HepG2 (cell line): ENCODE measurements around the gene PMS1. TPM values are rescaled to one million over a fixed set of nuclear protein-coding genes. Genes with fewer than 3 reads are reported as not detected.
A peak's percentile ranks its signal among the peaks of the same experiment; 100 is the strongest.

Source experiments
- ELF1 ChIP-seq: sonication (generic); formaldehyde crosslinking; IDR thresholded peaks from 2 replicates; pipeline ENCODE4 v1.4.0; 2020; ENCODE audit warnings: missing genetic modification reagents
- GMEB1 ChIP-seq: sonication (generic); formaldehyde crosslinking; IDR thresholded peaks from 2 replicates; pipeline ENCODE4 v1.5.1; 2020; ENCODE audit warnings: missing genetic modification reagents, mild to moderate bottlenecking, borderline replicate concordance
- HDAC2 ChIP-seq: sonication (generic); formaldehyde crosslinking; IDR thresholded peaks from 2 replicates; pipeline ENCODE4 v1.4.0; 2020; ENCODE audit warnings: missing genetic modification reagents
- KMT2B ChIP-seq: IDR thresholded peaks from 2 replicates; pipeline ENCODE4 v1.6.1; 2016; ENCODE audit warnings: missing genetic modification reagents, missing compliant biosample characterization
- MATR3 ChIP-seq: sonication (generic); formaldehyde crosslinking; IDR thresholded peaks from 2 replicates; pipeline ENCODE4 v1.4.0; 2020; ENCODE audit warnings: missing genetic modification reagents
- REPIN1 ChIP-seq: sonication (generic); formaldehyde crosslinking; IDR thresholded peaks from 2 replicates; pipeline ENCODE4 v1.8.0; 2022; ENCODE audit warnings: missing genetic modification reagents, low read depth, mild to moderate bottlenecking, borderline replicate concordance
- SKI ChIP-seq: fragments of 450-650 bp; IDR thresholded peaks from one replicate; pipeline ENCODE4 v1.6.1; 2018; ENCODE audit warnings: mild to moderate bottlenecking; ENCODE audit not compliant: partially characterized antibody
- SNAPC2 ChIP-seq: sonication (generic); formaldehyde crosslinking; IDR thresholded peaks from 2 replicates; pipeline ENCODE4 v1.8.1; 2022; ENCODE audit warnings: mild to moderate bottlenecking, missing genetic modification reagents
- TBP ChIP-seq: sonication (generic); formaldehyde crosslinking; IDR thresholded peaks from 2 replicates; pipeline ENCODE4 v1.5.0; 2020; ENCODE audit warnings: missing genetic modification reagents
- ZC3H4 ChIP-seq: sonication (generic); formaldehyde crosslinking; IDR thresholded peaks from 2 replicates; pipeline ENCODE4 v1.4.0; 2020; ENCODE audit warnings: missing genetic modification reagents, borderline replicate concordance
- ZMYM4 ChIP-seq: sonication (generic); formaldehyde crosslinking; IDR thresholded peaks from 2 replicates; pipeline ENCODE4 v1.8.1; 2023; ENCODE audit warnings: mild to moderate bottlenecking, missing genetic modification reagents
- ZNF143 ChIP-seq: sonication (generic); formaldehyde crosslinking; IDR thresholded peaks from 2 replicates; pipeline ENCODE4 v1.4.0; 2020; ENCODE audit warnings: missing genetic modification reagents
- ZNF234 ChIP-seq: sonication (generic); formaldehyde crosslinking; conservative IDR thresholded peaks from 2 replicates; pipeline ENCODE4 v1.5.1; 2020; ENCODE audit warnings: mild to moderate bottlenecking, missing genetic modification reagents
- ZNF274 ChIP-seq: sonication (generic); formaldehyde crosslinking; IDR thresholded peaks from 2 replicates; pipeline ENCODE4 v1.5.1; 2020; ENCODE audit warnings: mild to moderate bottlenecking, missing genetic modification reagents
- ZNF318 ChIP-seq: sonication (generic); formaldehyde crosslinking; IDR thresholded peaks from 2 replicates; pipeline ENCODE4 v1.4.0; 2020; ENCODE audit warnings: mild to moderate bottlenecking, missing genetic modification reagents
- ZNF460 ChIP-seq: sonication (generic); formaldehyde crosslinking; IDR thresholded peaks from 2 replicates; pipeline ENCODE4 v1.5.1; 2020; ENCODE audit warnings: missing genetic modification reagents, mild to moderate bottlenecking, borderline replicate concordance
- ZNF878 ChIP-seq: sonication (generic); formaldehyde crosslinking; IDR thresholded peaks from 2 replicates; pipeline ENCODE4 v1.8.1; 2023; ENCODE audit warnings: mild to moderate bottlenecking, missing genetic modification reagents, moderate library complexity
- ZSCAN29 ChIP-seq: sonication (generic); formaldehyde crosslinking; conservative IDR thresholded peaks from 2 replicates; pipeline ENCODE4 v1.4.0; 2020; ENCODE audit warnings: mild to moderate bottlenecking, missing genetic modification reagents
- polyA plus RNA-seq, 8 experiments: library from polyadenylated mRNA; depleted of rRNA in 3 of 8; stranded (reverse) in 7 of 8; unstranded in 1 of 8; fragments of >200 nt; fragmentation: Illumina TruSeq in 4 of 8; extraction: Trizol in 4 of 8; gene quantifications; 2 replicates each; pipeline versions ENCODE4 v1.2.1 to v1.2.3, GENCODE V29; 2011 to 2016; ENCODE audit warnings: low read depth in 4 of 8, missing spikeins in 1 of 8, mixed read lengths in 1 of 8; ENCODE audit not compliant: insufficient read depth in 1 of 8
- total RNA-seq, 5 experiments: library from RNA; depleted of rRNA; stranded (reverse); fragments of >200 nt; fragmentation: Illumina TruSeq; extraction: Trizol; gene quantifications; 2 replicates each; pipeline ENCODE4 v1.2.3, GENCODE V29; 2016; ENCODE audit warnings: low read depth in 1 of 5
- TF ChIP-seq, protein P1 (sequence below): sonication (generic); formaldehyde crosslinking; conservative IDR thresholded peaks from 2 replicates; pipeline ENCODE4 v1.8.0; 2022; ENCODE audit warnings: mild to moderate bottlenecking, moderate library complexity, missing genetic modification reagents

PMS1 gene
- total and polyA plus RNA-seq, 2 of the 13 experiments (the other 11 are each of a cell fraction or from before 2014, with no cell fraction given), result 14.6 to 39.9 TPM

GRCh38 chr2:189762551-189763298 is 21.5 kb upstream of the PMS1 start, which contains the start of gene OSGEPL1 (continued):
- TF ChIP-seq ZSCAN29 (CRISPR knock-in tag), result peak; percentile 48; the same call in 1 of the 2 replicates
- peak; percentile 91; the same call in 1 of the 2 replicates for TF ChIP-seq SNAPC2 (CRISPR knock-in tag)
- peak; percentile 99 for TF ChIP-seq ZMYM4 (CRISPR knock-in tag)
- no peak for TF ChIP-seq ZNF274
- TF ChIP-seq ELF1 (CRISPR knock-in tag), result peak; percentile 73
- TF ChIP-seq ZNF460, result no peak
- no peak for TF ChIP-seq TBP (CRISPR knock-in tag)
- no peak for TF ChIP-seq ZC3H4 (CRISPR knock-in tag)
- TF ChIP-seq HDAC2 (CRISPR knock-in tag), result peak; percentile 77
- TF ChIP-seq MATR3, result no peak
- peak; percentile 70 for TF ChIP-seq GMEB1
- 0 out of 2 replicates have a peak, but pooled peaks have one; percentile 16 for TF ChIP-seq ZNF318 (CRISPR knock-in tag)
- TF ChIP-seq REPIN1 (CRISPR knock-in tag), result peak; percentile 99
- peak; percentile 98 for TF ChIP-seq KMT2B
- no peak for TF ChIP-seq ZNF234 (CRISPR knock-in tag)
- TF ChIP-seq, protein P1, sequence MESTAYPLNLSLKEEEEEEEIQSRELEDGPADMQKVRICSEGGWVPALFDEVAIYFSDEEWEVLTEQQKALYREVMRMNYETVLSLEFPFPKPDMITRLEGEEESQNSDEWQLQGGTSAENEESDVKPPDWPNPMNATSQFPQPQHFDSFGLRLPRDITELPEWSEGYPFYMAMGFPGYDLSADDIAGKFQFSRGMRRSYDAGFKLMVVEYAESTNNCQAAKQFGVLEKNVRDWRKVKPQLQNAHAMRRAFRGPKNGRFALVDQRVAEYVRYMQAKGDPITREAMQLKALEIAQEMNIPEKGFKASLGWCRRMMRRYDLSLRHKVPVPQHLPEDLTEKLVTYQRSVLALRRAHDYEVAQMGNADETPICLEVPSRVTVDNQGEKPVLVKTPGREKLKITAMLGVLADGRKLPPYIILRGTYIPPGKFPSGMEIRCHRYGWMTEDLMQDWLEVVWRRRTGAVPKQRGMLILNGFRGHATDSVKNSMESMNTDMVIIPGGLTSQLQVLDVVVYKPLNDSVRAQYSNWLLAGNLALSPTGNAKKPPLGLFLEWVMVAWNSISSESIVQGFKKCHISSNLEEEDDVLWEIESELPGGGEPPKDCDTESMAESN (CRISPR knock-in tag), result peak; percentile 86; the same call in 1 of the 2 replicates
- TF ChIP-seq ZNF143 (CRISPR knock-in tag), result no peak
- TF ChIP-seq ZNF878 (CRISPR knock-in tag), result no peak; the same call in 1 of the 2 replicates
- peak; percentile 20 for TF ChIP-seq SKI
